Activated naive CD8-positive, alpha-beta T cell treated with anti-CD3 and anti-CD28 coated beads, Interleukin-2, amount 50 U/mL, for 24 hours (primary cell): ENCODE results near the gene BID.
"Not testable (repeated sequence)": the region's sequence is repeated elsewhere in the genome, so short reads cannot be mapped to it uniquely, and the experiment has no call there.

Source experiments
- ATAC-seq: fragments of 150-1000 bp; cut with Tn5 transposase; one replicate; pipeline ENCODE4 v1.10.0; 2021
- DNase-seq: peaks from one replicate; pipeline ENCODE4 v3.0.0; 2021
- H3K27ac Mint-ChIP-seq: one replicate; pipeline ENCODE4 v1.8.0; 2021; ENCODE audit warnings: mild to moderate bottlenecking, mixed read lengths
- H3K27me3 Mint-ChIP-seq: one replicate; pipeline ENCODE4 v1.8.0; 2021; ENCODE audit warnings: mixed read lengths
- H3K36me3 Mint-ChIP-seq: one replicate; pipeline ENCODE4 v1.8.0; 2021; ENCODE audit warnings: low read depth, mixed read lengths
- H3K4me1 Mint-ChIP-seq: one replicate; pipeline ENCODE4 v1.8.0; 2021; ENCODE audit warnings: mixed read lengths
- H3K4me3 Mint-ChIP-seq: one replicate; pipeline ENCODE4 v1.8.0; 2021; ENCODE audit warnings: mild to moderate bottlenecking, moderate library complexity, mixed read lengths
- H3K9me3 Mint-ChIP-seq: one replicate; pipeline ENCODE4 v1.8.0; 2021; ENCODE audit warnings: mixed read lengths

BID gene

GRCh38 chr22:17705546-17705945, 68.7 kb downstream of the BID start:
- H3K9me3 Mint-ChIP-seq = no peaks in the 10 kb centered on the region
- H3K36me3 Mint-ChIP-seq = peaks cover 21% of the 10 kb centered on the region
- ATAC-seq (no peak), DNase-seq (no peak)
- H3K27me3 Mint-ChIP-seq = no peaks in the 10 kb centered on the region
- peaks cover 21% of the 10 kb centered on the region for H3K4me1 Mint-ChIP-seq
- H3K4me3 Mint-ChIP-seq = no peak overlapping the region
- peak overlapping the region; percentile 95 for H3K27ac Mint-ChIP-seq

GRCh38 chr22:17703811-17704210, 70.5 kb downstream of the BID start:
- Mint-ChIP-seq H3K27ac (no peak overlapping the region), H3K27me3 (no peaks in the 10 kb centered on the region), H3K4me3 (no peak overlapping the region), H3K36me3 (peaks cover 21% of the 10 kb centered on the region), H3K4me1 (peaks cover 23% of the 10 kb centered on the region), H3K9me3 (no peaks in the 10 kb centered on the region)
- ATAC-seq = no peak
- DNase-seq = no peak

GRCh38 chr22:17700778-17701177, 73.5 kb downstream of the BID start:
- H3K27ac Mint-ChIP-seq = no peak overlapping the region
- no peaks in the 10 kb centered on the region for H3K27me3 Mint-ChIP-seq
- DNase-seq (no peak), ATAC-seq (no peak)
- H3K4me1 Mint-ChIP-seq = peaks cover 12% of the 10 kb centered on the region
- no peak overlapping the region for H3K4me3 Mint-ChIP-seq
- no peaks in the 10 kb centered on the region for H3K9me3 Mint-ChIP-seq
- peaks cover 17% of the 10 kb centered on the region for H3K36me3 Mint-ChIP-seq

GRCh38 chr22:17699696-17700340, 74.5 kb downstream of the BID start:
- ATAC-seq = no peak
- no peak overlapping the region for H3K27ac Mint-ChIP-seq

GRCh38 chr22:17698948-17699347, 75.3 kb downstream of the BID start:
- Mint-ChIP-seq H3K27me3 (no peaks in the 10 kb centered on the region), H3K36me3 (peaks cover 17% of the 10 kb centered on the region), H3K4me3 (no peak overlapping the region), H3K4me1 (peaks cover 9% of the 10 kb centered on the region), H3K9me3 (no peaks in the 10 kb centered on the region), H3K27ac (peak overlapping the region; percentile 21)
- no peak for ATAC-seq
- DNase-seq = no peak

More at GRCh38 chr22:17699696-17700340, 74.5 kb downstream of the BID start:
- Mint-ChIP-seq H3K4me1 (peaks cover 7% of the 10 kb centered on the region), H3K36me3 (peaks cover 14% of the 10 kb centered on the region), H3K4me3 (no peak overlapping the region), H3K27me3 (no peaks in the 10 kb centered on the region), H3K9me3 (no peaks in the 10 kb centered on the region)
- DNase-seq = no peak

GRCh38 chr22:17698276-17698675, 76.0 kb downstream of the BID start:
- not testable (repeated sequence) for H3K27ac Mint-ChIP-seq, DNase-seq, H3K4me3 Mint-ChIP-seq, ATAC-seq, H3K27me3 Mint-ChIP-seq, H3K4me1 Mint-ChIP-seq, H3K9me3 Mint-ChIP-seq
- H3K36me3 Mint-ChIP-seq = peaks cover 12% of the 10 kb centered on the region

- H3K9me3 Mint-ChIP-seq, H3K36me3 Mint-ChIP-seq, H3K27ac Mint-ChIP-seq, H3K4me1 Mint-ChIP-seq, ATAC-seq, DNase-seq, H3K27me3 Mint-ChIP-seq, H3K4me3 Mint-ChIP-seq: not testable (repeated sequence)
Observed at GRCh38 chr22:17697196-17697595, 77.1 kb downstream of the BID start.

GRCh38 chr22:17695986-17696385, 78.3 kb downstream of the BID start:
- Mint-ChIP-seq H3K4me3 (no peak overlapping the region), H3K27ac (no peak overlapping the region), H3K27me3 (no peaks in the 10 kb centered on the region), H3K9me3 (no peaks in the 10 kb centered on the region), H3K36me3 (peaks cover 11% of the 10 kb centered on the region), H3K4me1 (peaks cover 9% of the 10 kb centered on the region)
- no peak for ATAC-seq
- DNase-seq = no peak

- Mint-ChIP-seq H3K4me1 (peaks cover 9% of the 10 kb centered on the region), H3K4me3 (no peak overlapping the region), H3K9me3 (no peaks in the 10 kb centered on the region), H3K27me3 (no peaks in the 10 kb centered on the region), H3K36me3 (peaks cover 11% of the 10 kb centered on the region), H3K27ac (no peak overlapping the region)
- no peak for ATAC-seq
- DNase-seq = no peak
Observed at GRCh38 chr22:17694752-17695151, 79.5 kb downstream of the BID start.

GRCh38 chr22:17694193-17694592, 80.1 kb downstream of the BID start:
- no peak for DNase-seq
- no peaks in the 10 kb centered on the region for H3K27me3 Mint-ChIP-seq
- peaks cover 11% of the 10 kb centered on the region for H3K36me3 Mint-ChIP-seq
- H3K4me1 Mint-ChIP-seq = peaks cover 9% of the 10 kb centered on the region
- no peaks in the 10 kb centered on the region for H3K9me3 Mint-ChIP-seq
- no peak overlapping the region for H3K27ac Mint-ChIP-seq
- H3K4me3 Mint-ChIP-seq = no peak overlapping the region
- no peak for ATAC-seq

GRCh38 chr22:17692841-17693240, 81.4 kb downstream of the BID start:
- H3K4me1 Mint-ChIP-seq = peaks cover 4% of the 10 kb centered on the region
- H3K27ac Mint-ChIP-seq = no peak overlapping the region
- no peaks in the 10 kb centered on the region for H3K27me3 Mint-ChIP-seq
- no peak overlapping the region for H3K4me3 Mint-ChIP-seq
- H3K9me3 Mint-ChIP-seq = no peaks in the 10 kb centered on the region
- peaks cover 14% of the 10 kb centered on the region for H3K36me3 Mint-ChIP-seq
- DNase-seq = no peak
- no peak for ATAC-seq

GRCh38 chr22:17684245-17684644, 90.0 kb downstream of the BID start:
- H3K27me3 Mint-ChIP-seq = no peaks in the 10 kb centered on the region
- no peak for DNase-seq
- no peak overlapping the region for H3K4me3 Mint-ChIP-seq
- H3K9me3 Mint-ChIP-seq = no peaks in the 10 kb centered on the region
- H3K36me3 Mint-ChIP-seq = peaks cover 8% of the 10 kb centered on the region
- no peak for ATAC-seq
- no peak overlapping the region for H3K27ac Mint-ChIP-seq
- H3K4me1 Mint-ChIP-seq = peaks cover 1% of the 10 kb centered on the region
